HUDEP-2 (cell line): ENCODE measurements around the gene CDC7.
"Not testable (repeated sequence)": the region's sequence is repeated elsewhere in the genome, so short reads cannot be mapped to it uniquely, and the experiment has no call there.

Source experiments
- DNase-seq, 76 experiments: peaks; one replicate each; lab custom pipeline; 2025; ENCODE audit not compliant: unreplicated experiment in 76 of 76; lab: John Stamatoyannopoulos, UW

CDC7 gene

GRCh38 chr1:91500756-91501522, at the start of gene CDC7:
Gene CDC7 (plus strand): TSS chr1:91500851. CDS start chr1:91501717, 866 bp downstream.
- peak in 75 of 76 experiments; percentile 36 to 98 (median 82) for DNase-seq

GRCh38 chr1:91454136-91454535, 46.5 kb upstream of the CDC7 start:
- DNase-seq, result peak in 4 of 76 experiments; percentile 11 to 37 (median 26)

- DNase-seq, result no peak
Measured at GRCh38 chr1:91455334-91455733, 45.3 kb upstream of the CDC7 start.

GRCh38 chr1:91455896-91456295, 44.8 kb upstream of the CDC7 start:
- DNase-seq, result no peak

GRCh38 chr1:91465350-91465749, 35.3 kb upstream of the CDC7 start:
- not testable (repeated sequence) for DNase-seq

- DNase-seq, result no peak
Measured at GRCh38 chr1:91476533-91477217, 24.0 kb upstream of the CDC7 start.

- DNase-seq, result no peak
Measured at GRCh38 chr1:91487469-91487868, 13.2 kb upstream of the CDC7 start.

GRCh38 chr1:91490501-91490900, 10.2 kb upstream of the CDC7 start:
- no peak for DNase-seq

GRCh38 chr1:91498035-91498434, 2.6 kb upstream of the CDC7 start:
- no peak for DNase-seq

GRCh38 chr1:91498498-91499245, 2.0 kb upstream of the CDC7 start:
- no peak for DNase-seq

- no peak for DNase-seq
Measured at GRCh38 chr1:91499346-91499745, 1.3 kb upstream of the CDC7 start.

- peak in 10 of 76 experiments; percentile 4 to 44 (median 24) for DNase-seq
Measured at GRCh38 chr1:91499904-91500755, 521 bp upstream of the CDC7 start.

- peak in 19 of 76 experiments; percentile 31 to 69 (median 44) for DNase-seq
Measured at GRCh38 chr1:91501523-91501851, 836 bp downstream of the CDC7 start.

- DNase-seq, result peak in 4 of 76 experiments; percentile 7 to 42 (median 32)
Measured at GRCh38 chr1:91501971-91502671, 1.5 kb downstream of the CDC7 start.

- peak in 13 of 76 experiments; percentile 3 to 31 (median 16) for DNase-seq
Measured at GRCh38 chr1:91502672-91503184, 2.1 kb downstream of the CDC7 start.

GRCh38 chr1:91503332-91503900, 2.8 kb downstream of the CDC7 start:
- no peak for DNase-seq

- DNase-seq, result no peak
Measured at GRCh38 chr1:91503975-91504530, 3.4 kb downstream of the CDC7 start.

- no peak for DNase-seq
Measured at GRCh38 chr1:91505086-91505485, 4.4 kb downstream of the CDC7 start.

GRCh38 chr1:91506071-91506470, 5.4 kb downstream of the CDC7 start:
- no peak for DNase-seq
